Measurements from ENCODE around the gene CDC42EP5.
A peak's percentile ranks its signal among the peaks of the same experiment; 100 is the strongest.

The CDC42EP5 gene

GRCh38 chr19:54462047-54462654 is 10.9 kb downstream of the CDC42EP5 start:
- DNase-seq (ENCODE audit: low spot score), result no peak

- DNase-seq (ENCODE audit: low spot score), result no peak
These were observed 11.5 kb downstream of the CDC42EP5 start for GRCh38 chr19:54461613-54462012.

- no peak for DNase-seq (ENCODE audit: low spot score)
These were observed 11.9 kb downstream of the CDC42EP5 start for GRCh38 chr19:54461210-54461609.

GRCh38 chr19:54460230-54461005 is 12.7 kb downstream of the CDC42EP5 start:
- no peak for DNase-seq (ENCODE audit: low spot score)

GRCh38 chr19:54459282-54460229 is 13.5 kb downstream of the CDC42EP5 start:
- DNase-seq (ENCODE audit: low spot score), result no peak

- no peak for DNase-seq (ENCODE audit: low spot score)
These were observed 14.3 kb downstream of the CDC42EP5 start for GRCh38 chr19:54458648-54459281.

GRCh38 chr19:54457773-54458647 is 15.1 kb downstream of the CDC42EP5 start:
- no peak for DNase-seq (ENCODE audit: low spot score)

GRCh38 chr19:54456423-54457373 is 16.4 kb downstream of the CDC42EP5 start:
- DNase-seq (ENCODE audit: low spot score), result no peak

- no peak for DNase-seq (ENCODE audit: low spot score)
These were observed 17.2 kb downstream of the CDC42EP5 start for GRCh38 chr19:54455786-54456422.

GRCh38 chr19:54454781-54455675 is 18.1 kb downstream of the CDC42EP5 start:
- DNase-seq (ENCODE audit: low spot score), result no peak

GRCh38 chr19:54453921-54454780 is 18.9 kb downstream of the CDC42EP5 start:
- DNase-seq (ENCODE audit: low spot score), result no peak

GRCh38 chr19:54452626-54453025 is 20.5 kb downstream of the CDC42EP5 start:
- no peak for DNase-seq (ENCODE audit: low spot score)

GRCh38 chr19:54451997-54452396 is 21.1 kb downstream of the CDC42EP5 start:
- no peak for DNase-seq (ENCODE audit: low spot score)

- no peak for DNase-seq (ENCODE audit: low spot score)
These were observed 21.7 kb downstream of the CDC42EP5 start for GRCh38 chr19:54451331-54451871.

- DNase-seq (ENCODE audit: low spot score), result no peak
These were observed 23.4 kb downstream of the CDC42EP5 start for GRCh38 chr19:54449701-54450069.

GRCh38 chr19:54448774-54449700 is 24.1 kb downstream of the CDC42EP5 start, which contains the start of gene LENG8:
LENG8 (plus strand) TSS chr19:54449199; CDS start chr19:54451345, 2,146 bp downstream.
- DNase-seq (ENCODE audit: low spot score), result peak; percentile 96

Data from LoVo (cell line).